Activated CD8-positive, alpha-beta memory T cell treated with anti-CD3 and anti-CD28 coated beads, Interleukin-2, amount 50 U/mL, for 1 hour (primary cell): ENCODE data around the gene ICE1.
A peak's percentile ranks its signal among the peaks of the same experiment; 100 is the strongest.
"Not testable (repeated sequence)": the region's sequence is repeated elsewhere in the genome, so short reads cannot be mapped to it uniquely, and the experiment has no call there.

Source experiments
- DNase-seq: peaks from one replicate; pipeline ENCODE4 v3.0.0-alpha.2; 2020; ENCODE audit errors: extremely low read depth

ICE1 gene, protein sequence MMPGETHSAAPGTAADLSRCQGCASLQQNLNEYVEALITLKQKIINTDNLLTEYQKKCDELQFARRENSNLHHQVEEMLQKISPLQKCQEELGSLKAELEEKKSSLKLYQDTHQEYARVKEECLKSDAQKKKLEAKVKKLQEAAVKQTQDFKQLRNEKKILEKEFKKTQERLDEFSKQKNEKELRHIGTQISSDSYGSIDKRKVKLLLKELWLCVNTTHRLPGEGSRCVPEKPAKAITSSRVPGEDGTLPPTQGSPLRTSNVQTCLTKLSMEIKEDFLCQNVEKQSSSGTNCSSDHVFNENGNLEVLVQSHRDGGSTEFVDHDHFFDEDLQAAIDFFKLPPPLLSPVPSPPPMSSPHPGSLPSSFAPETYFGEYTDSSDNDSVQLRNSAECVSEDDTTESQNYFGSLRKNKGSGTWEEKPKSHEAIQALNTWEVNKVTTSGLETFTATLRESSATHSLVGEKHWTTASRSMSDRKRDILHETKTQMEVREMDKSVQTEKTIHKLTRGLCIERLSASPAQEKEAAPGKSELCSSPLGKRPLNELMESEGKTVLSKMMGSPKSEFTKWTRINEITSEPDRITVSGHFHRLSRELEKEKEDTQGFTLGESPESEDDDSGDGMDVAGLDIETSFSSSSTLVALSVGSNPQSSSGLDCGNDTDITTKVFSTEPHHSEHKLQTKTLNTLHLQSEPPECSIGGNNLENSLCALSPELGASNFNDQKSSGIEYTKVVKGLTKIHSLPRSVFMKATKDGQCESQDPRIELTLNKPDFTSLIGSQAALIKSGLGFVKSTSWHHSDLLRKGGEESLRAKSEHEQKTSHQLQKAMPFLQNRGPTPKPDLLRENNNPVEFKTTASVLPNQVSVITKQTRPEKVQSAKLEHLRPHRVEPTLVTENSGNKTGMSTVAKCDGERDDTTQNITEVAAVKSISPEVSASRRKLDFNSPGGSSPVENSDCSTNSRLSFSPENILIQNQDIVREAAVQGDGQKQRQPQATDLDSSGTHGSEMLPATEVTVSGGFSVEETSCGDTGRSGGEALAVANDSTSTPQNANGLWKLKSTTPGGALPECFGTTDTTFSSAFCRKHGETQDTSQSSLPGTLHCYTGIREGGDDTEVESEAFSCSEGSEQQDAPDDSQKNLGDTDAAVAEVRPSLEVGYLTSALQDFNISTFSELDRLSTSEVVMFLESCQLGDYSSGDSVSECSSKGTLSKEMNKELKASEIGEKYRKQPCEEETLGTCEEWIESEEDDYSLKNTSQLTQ (N-terminal part only)

DNA sequence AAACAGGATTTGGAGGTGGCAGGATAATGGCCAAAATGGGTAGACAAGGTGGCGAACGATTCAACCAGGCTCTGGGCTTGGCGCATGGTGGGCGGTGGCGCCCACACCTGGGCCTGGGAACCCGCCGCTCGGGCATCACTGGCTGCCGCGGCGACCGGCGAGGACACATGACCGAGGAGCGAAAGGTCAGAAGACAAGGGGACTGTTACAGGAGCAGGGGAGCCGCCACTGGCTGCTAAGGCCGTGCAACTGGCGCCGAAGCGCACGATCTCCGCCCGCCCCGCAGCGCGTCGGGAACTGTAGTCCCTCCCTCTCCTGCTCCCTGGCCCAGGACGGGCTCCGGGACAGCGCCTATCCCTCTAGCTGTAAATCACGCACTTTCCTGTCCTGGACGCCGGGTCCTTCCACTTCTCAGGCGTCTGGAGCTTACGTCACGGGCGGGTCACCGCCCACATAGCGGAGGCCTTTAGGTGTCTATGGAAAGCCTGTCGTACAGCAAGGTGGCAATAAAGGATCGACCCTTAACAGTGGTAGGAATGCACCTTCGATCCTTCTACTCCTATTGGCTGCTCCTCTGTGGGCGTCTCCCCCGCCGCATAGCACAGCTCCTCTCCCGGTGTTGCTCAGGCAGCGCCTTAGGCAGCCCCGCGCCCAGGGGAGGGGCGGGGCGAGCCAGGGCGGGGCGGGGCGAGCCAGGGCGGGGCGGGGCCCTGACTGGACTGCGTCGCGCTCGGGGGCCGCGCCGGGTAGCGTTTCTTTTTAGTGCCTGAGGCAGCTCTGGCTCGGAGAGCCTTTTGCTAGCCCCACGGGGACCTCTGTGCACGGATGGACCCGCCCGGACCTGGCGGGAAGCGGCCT is at the start of gene ICE1:
TSS of gene ICE1 (plus strand) at position 717 of the 858 bp plus-strand sequence. CDS start 239 bp downstream, outside the sequence.
- DNase-seq, result peak; percentile 88

DNA sequence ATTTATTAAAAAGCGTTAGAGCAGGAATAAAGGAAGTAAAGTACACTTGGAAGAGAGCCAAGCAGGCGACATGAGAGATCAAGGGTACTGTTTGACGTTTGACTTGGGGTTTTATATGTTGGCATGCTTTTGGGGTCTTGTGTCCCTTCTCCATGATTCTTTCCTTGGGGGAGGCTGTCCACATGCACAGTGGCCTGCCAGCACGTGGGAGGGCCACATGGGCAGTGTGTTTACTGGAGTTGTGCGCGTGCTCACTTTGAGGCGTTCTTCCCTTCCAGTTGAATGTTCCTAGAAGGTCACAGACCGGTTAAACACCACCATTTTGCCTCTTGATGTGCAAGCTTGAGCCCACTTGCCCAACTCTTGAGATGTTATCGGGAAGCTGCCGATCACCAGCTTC is 49.5 kb upstream of the ICE1 start:
- DNase-seq, result no peak

DNA sequence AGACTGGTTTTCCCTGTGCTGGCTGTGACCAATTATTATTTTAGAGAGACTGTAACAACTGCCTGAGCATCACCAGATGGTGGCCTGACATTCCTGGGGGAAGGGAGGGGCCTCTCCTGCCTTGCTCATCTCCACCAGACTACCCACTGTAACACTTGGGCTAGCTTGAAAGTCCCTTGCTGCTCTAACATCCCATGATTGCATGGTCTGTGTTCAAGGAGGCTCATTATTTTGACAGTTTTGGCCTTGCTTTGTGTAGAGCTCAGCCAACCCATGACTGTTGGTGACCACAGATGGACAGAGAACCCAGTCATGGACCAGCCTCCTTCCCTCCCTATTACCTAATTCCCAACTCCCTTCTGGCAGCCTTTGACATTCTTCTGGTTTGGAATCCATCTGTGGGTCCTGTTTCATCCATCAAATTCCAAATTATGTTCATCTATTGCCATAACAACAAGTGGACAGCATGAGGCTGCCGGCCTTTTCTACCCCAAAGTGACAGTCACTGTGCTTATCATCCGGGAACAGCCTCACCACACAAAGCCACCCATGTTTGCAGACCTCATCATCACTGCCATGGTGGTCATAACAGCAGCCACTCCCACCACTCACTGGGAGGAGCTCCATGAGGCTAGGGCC is 49.0 kb upstream of the ICE1 start:
- DNase-seq, result no peak

DNA sequence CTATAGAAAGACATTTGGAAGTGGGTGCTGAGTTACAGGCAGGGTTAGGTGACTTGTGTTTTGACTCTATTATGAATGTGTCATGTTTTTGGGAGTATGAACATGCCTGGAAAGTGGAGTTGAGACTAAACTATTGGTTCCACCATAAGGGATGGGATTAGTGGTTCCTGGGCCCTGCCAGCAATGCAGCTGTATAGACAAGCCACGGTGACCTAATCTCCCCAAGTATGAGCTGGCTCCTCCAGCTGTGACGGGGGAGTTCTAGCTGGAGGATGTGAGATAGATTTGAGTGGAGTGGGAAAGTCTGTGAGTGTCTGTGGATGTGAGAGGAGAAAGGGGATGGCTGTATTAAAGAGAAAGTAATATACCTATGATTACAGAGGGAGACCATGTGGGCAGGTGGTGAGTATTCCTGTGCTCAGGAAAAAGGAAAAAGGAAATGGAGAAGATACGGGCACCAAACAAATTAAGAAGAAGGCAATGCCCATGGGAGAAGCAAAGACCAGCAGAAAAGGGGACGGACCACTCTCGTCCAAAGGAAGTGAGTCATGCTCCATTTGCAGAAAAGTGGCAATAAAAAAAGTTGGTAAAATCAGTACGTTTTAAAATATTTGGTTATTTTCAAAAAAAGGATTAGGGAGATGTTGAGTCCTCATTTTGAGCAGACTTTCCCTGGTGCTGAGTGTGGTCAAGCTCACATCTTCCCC is 48.3 kb upstream of the ICE1 start:
- DNase-seq, result no peak

DNA sequence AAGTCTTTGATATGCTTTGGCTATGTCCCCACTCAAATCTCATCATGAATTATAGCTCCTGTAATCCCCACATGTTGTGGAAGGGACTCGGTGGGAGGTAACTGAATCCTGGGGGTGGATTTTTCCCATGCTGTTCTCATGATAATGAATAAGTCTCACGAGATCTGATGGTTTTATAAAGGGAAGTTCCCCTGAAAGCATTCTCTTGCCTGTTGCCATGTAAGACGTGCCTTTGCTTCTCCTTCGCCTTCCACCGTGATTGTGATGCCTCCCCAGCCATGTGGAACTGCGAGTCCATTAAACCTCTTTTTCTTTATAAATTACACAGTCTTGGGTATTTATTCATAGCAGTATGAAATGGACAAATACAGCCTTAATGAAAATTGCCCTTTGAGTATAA is 44.7 kb upstream of the ICE1 start:
- DNase-seq, result no peak

DNA sequence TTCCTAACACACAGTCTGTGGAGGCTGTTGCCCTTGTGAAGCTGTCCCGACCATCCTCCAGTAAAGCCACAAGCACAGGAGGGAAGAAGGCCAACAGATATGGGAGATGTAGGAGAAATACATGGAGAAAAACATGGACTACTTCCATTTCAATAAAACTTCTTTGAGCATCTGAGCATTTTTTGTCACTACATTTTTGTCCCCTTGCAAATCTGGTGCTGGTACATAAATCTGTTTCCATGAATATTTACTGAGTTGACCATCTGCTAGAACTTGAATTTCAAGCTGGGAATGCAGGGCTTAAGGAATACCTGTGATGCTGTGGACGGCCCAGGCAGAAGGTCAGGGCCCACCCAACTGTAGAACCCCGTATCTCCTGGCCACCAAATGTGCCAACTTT is 43.9 kb upstream of the ICE1 start:
- DNase-seq, result no peak

DNA sequence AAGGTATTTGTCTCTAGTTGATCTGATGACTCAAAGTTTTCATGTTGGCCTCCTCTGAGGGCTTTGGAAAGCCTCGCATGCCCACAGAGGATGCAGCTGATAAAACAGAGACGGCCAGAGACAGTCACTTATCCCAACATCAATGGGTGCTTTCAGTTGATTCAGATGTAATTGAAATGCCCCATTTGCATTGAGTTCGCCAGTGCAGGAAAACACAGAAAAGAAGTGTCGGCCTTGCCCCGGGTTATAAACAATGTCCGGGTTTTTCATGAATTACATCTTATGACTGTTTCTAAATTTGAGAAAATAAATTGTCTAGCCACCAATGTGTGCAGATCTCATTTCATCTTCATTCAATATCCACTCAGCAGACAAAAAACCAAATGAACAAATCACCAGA is 42.2 kb upstream of the ICE1 start:
- no peak for DNase-seq

DNA sequence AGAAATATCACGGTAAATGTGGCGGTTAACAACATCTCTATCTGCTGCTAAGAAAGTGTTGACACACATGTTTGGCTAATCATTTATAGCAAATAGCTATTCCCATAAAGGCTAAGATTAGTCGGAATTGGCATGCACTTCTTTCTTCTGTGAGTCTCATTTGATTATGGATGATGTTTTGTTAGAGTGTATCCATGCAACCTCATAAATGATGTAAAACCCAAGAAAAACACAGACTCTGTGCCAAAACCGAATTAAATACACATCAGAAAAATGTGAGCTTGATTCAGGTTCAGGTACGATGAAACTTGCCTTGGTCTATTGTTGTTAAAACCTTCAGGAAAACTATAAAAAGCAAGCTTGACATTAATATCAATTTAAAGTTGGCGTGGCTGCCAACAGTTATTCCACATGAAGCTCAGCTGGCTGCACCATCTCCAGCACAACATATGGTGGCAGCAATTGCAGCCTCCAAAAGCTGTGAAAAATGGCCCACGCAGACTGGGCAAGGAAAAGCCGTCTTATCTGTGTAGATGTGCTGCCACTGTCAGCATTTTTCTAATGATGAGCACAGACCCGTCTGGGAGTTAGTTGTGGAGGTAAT is 41.1 kb upstream of the ICE1 start:
- no peak for DNase-seq

DNA sequence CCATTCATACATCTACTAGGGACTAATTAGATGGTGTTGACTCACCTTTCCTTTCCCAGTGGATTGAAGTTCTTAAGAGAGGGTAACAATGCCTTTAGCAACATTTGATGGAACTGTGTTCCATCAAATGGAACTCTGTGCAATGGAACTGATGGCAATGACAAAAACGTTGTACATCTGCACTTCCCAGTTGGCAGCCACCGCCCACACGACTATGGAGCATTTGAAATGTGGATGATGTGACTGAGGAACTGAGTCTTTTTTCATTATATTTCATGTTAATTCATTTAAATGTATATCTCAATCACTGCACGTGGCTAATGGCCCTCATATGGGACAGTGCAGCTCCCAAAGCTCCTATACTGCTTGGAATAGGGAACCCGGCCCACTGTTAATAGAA is 39.0 kb upstream of the ICE1 start:
- no peak for DNase-seq

DNA sequence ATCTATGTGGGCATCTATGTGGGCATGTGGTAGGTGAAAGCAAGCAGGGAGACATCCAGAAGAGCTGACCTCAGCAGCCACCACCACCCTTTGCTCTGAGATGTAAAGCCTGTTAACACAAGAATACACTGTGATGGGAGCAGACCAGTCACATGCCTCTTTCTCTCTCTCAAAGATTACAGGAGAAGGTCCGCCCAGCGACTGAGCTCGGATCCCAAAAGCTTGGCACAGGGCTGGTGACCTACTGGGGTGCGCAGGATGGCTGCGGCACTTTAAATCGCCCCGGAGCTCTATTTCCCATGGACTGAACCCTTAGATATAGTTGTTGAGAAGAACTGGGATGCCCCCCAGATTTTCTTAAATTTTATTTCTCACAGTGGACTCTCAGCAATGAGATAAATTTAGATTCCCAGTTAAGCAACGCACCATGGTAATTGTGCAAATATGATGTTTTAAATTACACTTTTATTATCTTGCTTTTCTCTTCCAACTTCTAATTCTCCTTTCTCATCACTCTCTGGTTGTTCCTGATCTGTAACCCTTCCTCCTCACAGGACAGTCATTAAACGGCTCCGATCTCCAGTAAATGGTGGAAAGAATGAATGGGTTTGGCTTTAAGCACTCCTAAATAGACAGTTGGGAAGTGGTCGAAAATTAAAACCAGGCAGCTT is 37.7 kb upstream of the ICE1 start:
- DNase-seq, result no peak

DNA sequence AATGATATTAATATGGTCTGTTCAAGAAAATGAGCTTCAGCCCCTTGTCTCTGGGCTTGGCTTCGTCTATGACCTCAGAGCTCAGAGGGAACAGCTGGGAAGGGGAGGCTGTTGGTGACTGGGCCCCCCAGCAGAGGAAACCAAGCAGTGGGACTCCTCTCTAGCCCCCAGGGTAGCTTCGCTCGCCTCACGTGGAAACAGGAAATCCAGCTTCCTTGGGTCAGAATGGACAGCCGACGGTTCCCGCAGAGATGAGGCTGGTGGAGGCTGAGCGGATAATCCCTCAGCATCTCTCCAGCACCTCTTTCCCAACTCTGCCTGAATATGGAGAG is 37.2 kb upstream of the ICE1 start:
- no peak for DNase-seq

DNA sequence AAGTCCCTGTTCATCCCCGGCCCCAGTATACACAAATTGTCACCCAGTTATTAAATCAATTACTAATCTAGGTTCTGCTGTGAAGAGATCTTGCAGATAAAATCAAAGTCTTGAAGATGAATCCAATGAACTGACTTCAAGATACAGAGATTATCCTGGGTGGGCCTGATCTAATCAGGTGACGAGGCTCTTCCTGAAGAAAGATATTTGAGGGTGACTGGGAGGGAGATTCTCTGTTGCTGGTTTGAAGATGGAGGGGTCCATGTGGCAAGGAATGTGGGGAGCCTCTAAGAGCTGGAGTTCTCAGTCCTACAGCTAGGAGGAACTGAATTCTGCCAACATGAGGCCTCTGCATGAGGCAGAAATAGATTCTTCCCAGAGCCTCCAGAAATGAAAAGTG is 36.1 kb upstream of the ICE1 start:
- no peak for DNase-seq

DNA sequence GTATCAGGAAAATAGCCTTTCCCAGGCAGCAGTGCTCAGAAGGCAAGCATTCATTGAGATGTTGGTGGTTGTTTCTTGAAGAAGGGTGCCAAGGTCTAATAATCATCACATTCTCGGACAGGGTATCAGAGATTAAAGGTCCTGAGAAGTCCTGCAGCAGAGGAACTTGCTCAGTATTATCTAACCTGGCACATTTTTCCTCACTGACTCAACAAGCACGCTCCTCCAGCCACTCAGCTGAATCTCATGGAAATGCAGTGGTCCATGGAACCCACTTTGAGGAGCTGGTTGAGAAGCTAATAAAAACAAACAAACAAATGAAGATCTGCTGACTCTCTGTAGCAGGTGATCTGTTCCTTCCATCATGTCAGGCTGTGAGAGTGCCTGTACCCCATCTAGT is 35.3 kb upstream of the ICE1 start:
- DNase-seq, result no peak

DNA sequence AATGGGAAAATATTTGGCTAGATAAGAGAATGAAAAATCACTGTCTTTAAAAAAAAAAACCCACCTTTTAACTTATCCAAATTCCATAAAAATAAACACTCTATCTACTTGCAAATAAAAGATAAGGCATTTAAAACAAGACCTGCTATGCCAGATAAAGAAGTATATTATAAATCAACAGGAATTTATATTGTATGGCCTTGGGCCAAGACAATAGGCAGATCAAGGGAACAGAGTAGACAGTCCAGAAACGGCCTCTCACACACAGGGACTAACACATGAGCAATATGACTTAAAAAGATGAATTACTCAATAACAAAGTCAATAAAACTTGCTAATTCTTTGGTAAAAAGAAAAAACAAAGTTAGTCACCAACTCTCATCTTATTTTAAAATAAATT is 34.7 kb upstream of the ICE1 start:
- DNase-seq, result no peak

DNA sequence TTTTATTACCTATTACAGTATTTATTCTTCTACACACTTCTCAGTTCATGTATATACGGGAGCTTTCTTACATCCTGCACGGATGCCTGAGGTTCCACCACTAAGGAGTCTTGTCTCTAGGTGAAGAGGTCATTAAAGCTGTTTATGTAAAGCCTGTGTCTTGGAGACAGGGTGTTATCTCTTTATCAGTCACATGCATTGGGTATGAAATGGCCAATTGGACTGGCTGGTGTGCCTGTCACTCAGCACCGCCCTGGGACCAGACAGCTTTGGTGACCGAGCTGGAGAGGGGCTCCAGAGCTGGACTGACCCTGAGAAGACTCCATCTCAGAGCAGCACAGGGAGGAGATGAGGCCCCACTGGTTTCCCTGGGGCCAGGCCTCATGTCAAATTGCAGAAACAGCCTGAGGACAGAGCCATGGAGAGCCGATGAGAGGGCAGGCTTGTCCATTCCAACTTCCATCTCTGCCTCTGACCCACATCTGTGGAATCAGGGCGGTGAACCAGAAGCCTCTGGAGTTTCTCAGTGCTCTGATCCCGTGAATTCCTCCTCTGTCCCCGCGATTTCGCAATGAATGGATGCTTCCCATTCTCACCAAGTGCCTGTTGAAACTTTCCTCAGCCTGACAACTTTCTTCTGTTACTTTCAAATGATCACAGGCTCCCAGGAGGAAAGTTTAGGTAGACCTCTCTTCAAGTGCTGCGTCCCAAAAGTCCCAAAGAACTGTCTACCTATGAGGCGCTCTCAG is 32.2 kb upstream of the ICE1 start:
- not testable (repeated sequence) for DNase-seq

DNA sequence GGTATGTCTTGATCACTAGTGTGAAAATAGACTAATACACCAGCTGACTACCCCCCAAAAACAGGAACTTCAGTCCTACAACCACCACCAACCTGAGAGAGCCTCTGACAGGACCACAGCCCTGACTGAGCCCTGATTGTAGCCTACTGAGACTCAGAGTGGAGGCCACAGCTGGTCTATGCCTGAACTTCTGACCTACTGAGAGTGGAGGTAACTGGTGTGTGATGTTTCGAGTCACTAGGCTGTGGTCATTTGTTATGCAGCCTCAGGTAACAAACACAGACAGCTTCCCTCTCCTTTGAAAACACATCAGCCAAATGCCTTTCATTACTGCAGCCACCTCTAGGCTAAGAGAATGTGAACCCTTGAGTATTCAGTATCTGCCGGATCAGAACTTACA is 30.0 kb upstream of the ICE1 start:
- DNase-seq, result not testable (repeated sequence)

DNA sequence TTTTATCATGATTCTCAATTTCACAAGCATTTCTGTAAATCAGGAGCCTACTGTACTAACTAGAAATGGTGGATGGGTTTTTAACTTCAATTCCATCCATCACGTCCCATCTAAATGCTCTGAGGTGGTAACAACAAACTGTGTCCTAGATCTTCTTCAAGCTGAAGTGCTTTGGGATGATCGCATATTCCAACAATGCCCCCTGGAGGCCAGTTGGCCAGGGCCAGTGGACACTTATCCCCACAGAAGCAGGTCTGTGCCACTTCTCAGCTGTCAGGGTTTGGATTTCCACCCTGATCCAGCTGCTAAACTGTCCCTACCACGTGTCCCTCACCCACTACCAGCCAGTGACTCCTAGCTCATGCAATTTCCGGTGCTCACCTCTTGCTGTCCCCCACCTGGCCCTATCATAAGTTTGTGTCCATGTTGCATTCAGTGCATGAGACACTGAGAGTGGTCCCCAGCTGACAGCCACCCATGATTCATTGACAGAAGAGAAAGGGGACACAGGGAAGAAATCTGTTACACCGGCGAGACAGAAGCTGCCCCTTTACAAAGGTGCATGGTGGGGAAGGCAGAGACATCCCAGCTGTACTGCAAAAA is 28.0 kb upstream of the ICE1 start:
- not testable (repeated sequence) for DNase-seq

DNA sequence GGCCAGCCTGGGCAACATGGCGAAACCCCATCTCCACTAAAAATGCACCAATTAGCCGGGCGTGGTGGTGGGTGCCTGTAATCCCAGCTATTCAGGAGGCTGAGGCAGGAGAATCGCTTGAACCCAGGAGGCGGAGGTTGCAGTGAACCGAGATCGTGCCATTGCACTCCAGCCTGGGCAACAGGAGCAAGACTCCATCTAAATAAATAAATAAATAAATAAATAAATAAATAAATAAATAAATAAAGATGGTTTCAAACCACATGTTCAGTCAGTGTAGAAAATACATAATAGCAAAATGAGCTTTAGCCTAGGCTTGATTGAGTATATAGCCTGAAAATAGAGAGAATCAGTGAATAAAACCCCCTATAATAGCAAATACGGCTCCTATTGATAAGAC is 27.4 kb upstream of the ICE1 start:
- not testable (repeated sequence) for DNase-seq
